AG04449 (cell line): ENCODE measurements around the gene DHRS3.

ENCODE experiments used
- CTCF ChIA-PET: fragments of 350-600 bp; formaldehyde crosslinking; extraction: SDS; loops from one replicate; lab custom pipeline; 2021; ENCODE audit warnings: antibody characterized with exemption; lab: Yijun Ruan, JAX
- POLR2A ChIA-PET: fragments of 400-600, 350-600 bp; formaldehyde crosslinking; extraction: SDS; loops from one replicate; lab custom pipeline; 2020; ENCODE audit warnings: antibody characterized with exemption, inconsistent platforms; lab: Yijun Ruan, JAX
- DNase-seq: peaks from one replicate; pipeline ENCODE4 v3.0.0-alpha.2; 2010; ENCODE audit warnings: low read depth, low spot score
- H3K4me3 ChIP-seq: 2 replicates; pipeline ENCODE4 v1.5.1; 2011; ENCODE audit warnings: low read depth, mild to moderate bottlenecking, control low read depth, low read length
- CTCF ChIP-seq: IDR thresholded peaks from one replicate; pipeline ENCODE4 v1.5.1; 2011; ENCODE audit warnings: mild to moderate bottlenecking, moderate library complexity, low read length, control low read depth, inconsistent platforms; ENCODE audit not compliant: insufficient read depth; ENCODE audit errors: missing control alignments

The DHRS3 gene

GRCh38 chr1:12634696-12635202, 16.7 kb upstream of the DHRS3 start:
- ChIA-PET CTCF (interaction anchor here (2.3 kb wide), 1 partner anchor 24 kb away, joined by 7 read pairs; no protein-coding TSS in a partner anchor), POLR2A (no interaction called here)
- no peak overlapping the region for H3K4me3 ChIP-seq
- DNase-seq, result no peak
- no peak for TF ChIP-seq CTCF

GRCh38 chr1:12634156-12634555, 16.1 kb upstream of the DHRS3 start:
- DNase-seq, result no peak
- TF ChIP-seq CTCF, result no peak
- no peak overlapping the region for H3K4me3 ChIP-seq
- ChIA-PET CTCF (interaction anchor here (2.3 kb wide), 1 partner anchor 25 kb away, joined by 7 read pairs; no protein-coding TSS in a partner anchor), POLR2A (no interaction called here)

- ChIA-PET CTCF (interaction anchor here (1.9 to 2.9 kb wide), 2 partner anchors 10 to 27 kb away, joined by 5 to 10 read pairs; no protein-coding TSS in a partner anchor), POLR2A (interaction anchor here (0.6 kb wide), 1 partner anchor 13 kb away, joined by 3 read pairs; no protein-coding TSS in a partner anchor)
- no peak for DNase-seq
- no peak for TF ChIP-seq CTCF
- H3K4me3 ChIP-seq, result no peak overlapping the region
Measured at GRCh38 chr1:12631571-12631970, 13.6 kb upstream of the DHRS3 start.

- no peak for DNase-seq
- CTCF ChIA-PET, result interaction anchor here (1.9 to 2.9 kb wide), 2 partner anchors 10 to 28 kb away, joined by 5 to 10 read pairs; no protein-coding TSS in a partner anchor
- TF ChIP-seq CTCF, result no peak
- POLR2A ChIA-PET, result interaction anchor here (0.6 kb wide), 1 partner anchor 12 kb away, joined by 3 read pairs; no protein-coding TSS in a partner anchor
- H3K4me3 ChIP-seq, result no peak overlapping the region
Measured at GRCh38 chr1:12630946-12631530, 13.0 kb upstream of the DHRS3 start.

GRCh38 chr1:12629985-12630760, 12.2 kb upstream of the DHRS3 start:
- ChIA-PET POLR2A (no interaction called here), CTCF (interaction anchor here (0.9 to 2.9 kb wide), 7 partner anchors 9 to 357 kb away, joined by 3 to 10 read pairs (median 4); no protein-coding TSS in a partner anchor)
- DNase-seq, result no peak
- no peak overlapping the region for H3K4me3 ChIP-seq
- no peak for TF ChIP-seq CTCF
